Neutrophil (primary cell): ENCODE data around the gene YDJC.

Source experiments
- H3K27ac ChIP-seq: fragments of 200-600 bp; sonication (generic); 2 replicates; pipeline ENCODE4 v1.5.1; 2016; ENCODE audit warnings: mild to moderate bottlenecking, moderate library complexity
- H3K27me3 ChIP-seq: fragments of 200-600 bp; sonication (generic); 2 replicates; pipeline ENCODE4 v1.6.0; 2016; ENCODE audit warnings: mild to moderate bottlenecking
- H3K36me3 ChIP-seq: fragments of 200-600 bp; sonication (generic); 2 replicates; pipeline ENCODE4 v1.5.1; 2017
- H3K4me1 ChIP-seq, 2 experiments: fragments of 200-600 bp in 1 of 2; sonication (generic) in 1 of 2; 1 replicate in 1 of 2; 2 replicates in 1 of 2; pipeline versions ENCODE4 v1.5.1 to v1.6.1; 2013 to 2016; ENCODE audit warnings: low read depth in 1 of 2, low read length in 1 of 2, mild to moderate bottlenecking in 1 of 2, moderate library complexity in 1 of 2; ENCODE audit not compliant: control insufficient read depth in 1 of 2, insufficient read depth in 1 of 2
- H3K4me3 ChIP-seq, 2 experiments: fragments of 200-600 bp in 1 of 2; sonication (generic) in 1 of 2; 1 replicate in 1 of 2; 2 replicates in 1 of 2; pipeline ENCODE4 v1.5.1; 2013 to 2016; ENCODE audit warnings: low read depth in 1 of 2, low read length in 1 of 2, mild to moderate bottlenecking in 1 of 2, moderate library complexity in 1 of 2
- H3K9me3 ChIP-seq: fragments of 200-600 bp; sonication (generic); 2 replicates; pipeline ENCODE4 v1.5.1; 2016
- CTCF ChIP-seq: fragments of 200-600 bp; sonication (generic); IDR thresholded peaks from 2 replicates; pipeline ENCODE4 v1.5.1; 2016; ENCODE audit warnings: antibody characterized with exemption

YDJC gene

GRCh38 chr22:21632237-21632895 is 2.5 kb upstream of the YDJC start, which contains the start of gene CCDC116:
Gene CCDC116, plus strand, starts transcription at chr22:21632760. Its CDS starts 422 bp downstream, at chr22:21633182.
- H3K4me3 ChIP-seq, result no peak within 1 kb of the TSS
- peaks cover 11 to 17% of the 10 kb centered on the region in 2 experiments for H3K4me1 ChIP-seq
- no peak for TF ChIP-seq CTCF
- H3K9me3 ChIP-seq, result no peaks in the 10 kb centered on the region
- peak within 1 kb of the TSS; percentile 10 for H3K27ac ChIP-seq
- H3K27me3 ChIP-seq, result no peaks in the 10 kb centered on the region
- H3K36me3 ChIP-seq, result no peaks in the 10 kb centered on the region

GRCh38 chr22:21631025-21631424 is 1.2 kb upstream of the YDJC start:
- H3K27ac ChIP-seq, result no peak overlapping the region
- no peaks in the 10 kb centered on the region for H3K9me3 ChIP-seq
- H3K36me3 ChIP-seq, result peaks cover 5% of the 10 kb centered on the region
- peaks cover 14 to 17% of the 10 kb centered on the region in 2 experiments for H3K4me1 ChIP-seq
- H3K4me3 ChIP-seq, result no peak overlapping the region
- no peak for TF ChIP-seq CTCF
- H3K27me3 ChIP-seq, result no peaks in the 10 kb centered on the region

- H3K4me3 ChIP-seq, result peak overlapping the region; percentile 97 to 100
- peaks cover 5% of the 10 kb centered on the region for H3K36me3 ChIP-seq
- H3K4me1 ChIP-seq, result peaks cover 29 to 31% of the 10 kb centered on the region in 2 experiments
- peak overlapping the region; percentile 88 for H3K27ac ChIP-seq
- TF ChIP-seq CTCF, result no peak
- H3K27me3 ChIP-seq, result no peaks in the 10 kb centered on the region
- H3K9me3 ChIP-seq, result no peaks in the 10 kb centered on the region
Observed at GRCh38 chr22:21628386-21629254, 1.2 kb downstream of the YDJC start.

- no peak for TF ChIP-seq CTCF
- H3K9me3 ChIP-seq, result no peaks in the 10 kb centered on the region
- peaks cover 39 to 41% of the 10 kb centered on the region in 2 experiments for H3K4me1 ChIP-seq
- no peaks in the 10 kb centered on the region for H3K27me3 ChIP-seq
- peaks cover 5% of the 10 kb centered on the region for H3K36me3 ChIP-seq
- peak overlapping the region; percentile 11 for H3K27ac ChIP-seq
- no peak overlapping the region for H3K4me3 ChIP-seq
Observed at GRCh38 chr22:21626735-21627469, 2.9 kb downstream of the YDJC start.

GRCh38 chr22:21626073-21626734 is 3.6 kb downstream of the YDJC start:
- Histone ChIP-seq H3K4me1 (peaks cover 44 to 47% of the 10 kb centered on the region in 2 experiments), H3K27ac (peak overlapping the region; percentile 27), H3K27me3 (no peaks in the 10 kb centered on the region), H3K4me3 (no peak overlapping the region), H3K9me3 (no peaks in the 10 kb centered on the region), H3K36me3 (peaks cover 5% of the 10 kb centered on the region)
- no peak for TF ChIP-seq CTCF
